Adipocyte (in vitro differentiated cells): ENCODE results near the gene NRP2.
A peak's percentile ranks its signal among the peaks of the same experiment; 100 is the strongest.

ENCODE experiments used
- DNase-seq: peaks from one replicate; pipeline ENCODE4 v3.0.0-alpha.2; 2015; ENCODE audit warnings: low read depth
- H3K27me3 ChIP-seq: replicated peaks from 2 replicates; pipeline ENCODE4 v1.7.0; 2013; ENCODE audit warnings: mild to moderate bottlenecking, low read length, moderate library complexity; ENCODE audit not compliant: control insufficient read depth, insufficient read depth
- H3K36me3 ChIP-seq: 2 replicates; pipeline ENCODE4 v1.7.0; 2013; ENCODE audit warnings: low read length, mild to moderate bottlenecking, moderate library complexity; ENCODE audit not compliant: control insufficient read depth, insufficient read depth, severe bottlenecking
- H3K4me1 ChIP-seq: 2 replicates; pipeline ENCODE4 v1.7.0; 2013; ENCODE audit warnings: mild to moderate bottlenecking, low read length, moderate library complexity; ENCODE audit not compliant: control insufficient read depth, insufficient read depth
- H3K4me3 ChIP-seq: 2 replicates; pipeline ENCODE4 v1.7.0; 2013; ENCODE audit warnings: mild to moderate bottlenecking, low read length, moderate library complexity
- H3K9ac ChIP-seq: 2 replicates; pipeline ENCODE4 v1.7.0; 2013; ENCODE audit warnings: mild to moderate bottlenecking, low read length, moderate library complexity
- H3K9me3 ChIP-seq: 2 replicates; pipeline ENCODE4 v1.7.0; 2013; ENCODE audit warnings: mild to moderate bottlenecking, low read length, moderate library complexity; ENCODE audit not compliant: control insufficient read depth

The NRP2 gene

GRCh38 chr2:205725059-205725458 is 42.8 kb downstream of the NRP2 start:
- Histone ChIP-seq H3K9ac (no peak overlapping the region), H3K4me1 (peaks cover 15% of the 10 kb centered on the region), H3K9me3 (no peaks in the 10 kb centered on the region), H3K36me3 (peaks cover 53% of the 10 kb centered on the region), H3K4me3 (no peak overlapping the region), H3K27me3 (no peaks in the 10 kb centered on the region)
- no peak for DNase-seq

GRCh38 chr2:205726506-205726905 is 44.2 kb downstream of the NRP2 start:
- H3K27me3 ChIP-seq: no peaks in the 10 kb centered on the region
- no peaks in the 10 kb centered on the region for H3K9me3 ChIP-seq
- no peak overlapping the region for H3K9ac ChIP-seq
- DNase-seq: no peak
- peaks cover 16% of the 10 kb centered on the region for H3K4me1 ChIP-seq
- H3K4me3 ChIP-seq: no peak overlapping the region
- H3K36me3 ChIP-seq: peaks cover 53% of the 10 kb centered on the region

- H3K9me3 ChIP-seq: no peaks in the 10 kb centered on the region
- H3K4me1 ChIP-seq: peaks cover 18% of the 10 kb centered on the region
- no peaks in the 10 kb centered on the region for H3K27me3 ChIP-seq
- DNase-seq: no peak
- H3K36me3 ChIP-seq: peaks cover 53% of the 10 kb centered on the region
- no peak overlapping the region for H3K4me3 ChIP-seq
- no peak overlapping the region for H3K9ac ChIP-seq
Observed at GRCh38 chr2:205727174-205727573, 44.9 kb downstream of the NRP2 start.

GRCh38 chr2:205728366-205728765 is 46.1 kb downstream of the NRP2 start:
- Histone ChIP-seq H3K36me3 (peaks cover 45% of the 10 kb centered on the region), H3K4me1 (peaks cover 24% of the 10 kb centered on the region)

DNA sequence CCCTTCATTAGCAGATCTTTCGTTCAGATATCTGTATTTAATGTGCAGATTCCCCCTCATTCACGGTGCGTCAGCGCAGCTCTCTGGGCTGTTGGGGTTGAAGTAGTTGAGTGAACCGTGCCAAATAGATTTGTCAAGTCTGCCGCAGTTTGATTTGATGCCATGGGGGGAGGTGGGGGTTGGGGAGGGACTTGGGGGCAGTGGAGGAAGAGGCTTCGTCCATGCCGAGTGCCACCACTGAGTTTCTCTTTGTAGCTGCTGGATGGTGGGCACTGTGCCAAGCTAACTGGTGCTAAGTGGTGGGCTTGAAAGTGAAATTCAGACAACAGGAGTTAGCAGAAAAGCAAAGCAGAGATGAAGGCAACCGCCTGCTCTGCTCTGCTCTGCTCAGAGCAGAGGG is 47.9 kb downstream of the NRP2 start:
- Histone ChIP-seq H3K9me3 (no peaks in the 10 kb centered on the region), H3K36me3 (peaks cover 41% of the 10 kb centered on the region), H3K9ac (peak overlapping the region; percentile 24), H3K4me1 (peaks cover 41% of the 10 kb centered on the region), H3K4me3 (no peak overlapping the region), H3K27me3 (no peaks in the 10 kb centered on the region)
- DNase-seq: no peak

More at GRCh38 chr2:205728366-205728765, 46.1 kb downstream of the NRP2 start:
- Histone ChIP-seq H3K4me3 (no peak overlapping the region), H3K9me3 (no peaks in the 10 kb centered on the region), H3K27me3 (no peaks in the 10 kb centered on the region), H3K9ac (no peak overlapping the region)
- no peak for DNase-seq

DNA sequence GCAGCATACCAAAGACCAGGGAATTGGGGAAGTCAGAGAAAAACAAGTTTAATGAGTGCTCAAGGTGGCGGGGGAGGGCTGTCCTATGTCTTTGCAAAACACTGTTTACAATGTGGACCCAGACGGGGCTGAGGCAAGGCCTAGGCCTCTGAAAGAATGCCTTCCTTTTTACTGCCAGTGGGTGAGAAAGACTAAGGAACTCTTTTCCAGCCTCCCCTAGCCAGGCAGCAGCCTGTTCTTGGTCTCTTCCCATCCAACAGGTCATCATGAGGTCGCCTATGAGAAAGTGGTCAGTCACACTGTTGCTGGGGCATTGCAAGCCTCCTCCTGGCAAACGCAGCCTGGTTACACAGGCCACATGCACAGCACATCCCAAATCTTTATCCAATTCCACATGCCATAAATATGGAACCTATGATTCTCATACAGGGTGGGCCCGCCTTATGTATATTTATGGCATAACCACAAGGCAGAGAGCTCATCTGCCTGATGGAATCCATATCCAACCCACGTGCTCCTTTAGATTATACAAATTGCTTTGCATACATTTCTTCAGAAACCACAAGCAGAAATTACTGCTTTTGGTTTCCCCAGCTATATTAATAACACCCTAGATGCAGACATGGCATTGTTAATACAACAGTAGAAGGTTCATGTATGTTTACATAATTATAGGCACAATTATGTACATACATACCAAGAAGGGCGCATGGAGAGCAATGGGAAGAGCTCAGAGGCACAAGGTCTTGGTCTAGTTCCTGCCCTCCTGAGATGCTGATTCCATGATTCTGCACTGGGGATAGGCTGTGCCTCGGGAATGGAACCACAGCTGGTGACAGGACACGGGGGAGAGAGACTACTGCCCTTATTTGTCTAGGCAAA is 48.6 kb downstream of the NRP2 start:
- Histone ChIP-seq H3K9me3 (no peaks in the 10 kb centered on the region), H3K36me3 (peaks cover 33% of the 10 kb centered on the region), H3K9ac (peak overlapping the region; percentile 24), H3K4me1 (peaks cover 42% of the 10 kb centered on the region), H3K4me3 (no peak overlapping the region), H3K27me3 (no peaks in the 10 kb centered on the region)
- no peak for DNase-seq

- H3K36me3 ChIP-seq: peaks cover 30% of the 10 kb centered on the region
- peak; percentile 91 for DNase-seq
- no peaks in the 10 kb centered on the region for H3K9me3 ChIP-seq
- H3K4me3 ChIP-seq: no peak overlapping the region
- no peaks in the 10 kb centered on the region for H3K27me3 ChIP-seq
- H3K9ac ChIP-seq: peak overlapping the region; percentile 24
- H3K4me1 ChIP-seq: peaks cover 42% of the 10 kb centered on the region
Observed at GRCh38 chr2:205731583-205731981, 49.3 kb downstream of the NRP2 start.

DNA sequence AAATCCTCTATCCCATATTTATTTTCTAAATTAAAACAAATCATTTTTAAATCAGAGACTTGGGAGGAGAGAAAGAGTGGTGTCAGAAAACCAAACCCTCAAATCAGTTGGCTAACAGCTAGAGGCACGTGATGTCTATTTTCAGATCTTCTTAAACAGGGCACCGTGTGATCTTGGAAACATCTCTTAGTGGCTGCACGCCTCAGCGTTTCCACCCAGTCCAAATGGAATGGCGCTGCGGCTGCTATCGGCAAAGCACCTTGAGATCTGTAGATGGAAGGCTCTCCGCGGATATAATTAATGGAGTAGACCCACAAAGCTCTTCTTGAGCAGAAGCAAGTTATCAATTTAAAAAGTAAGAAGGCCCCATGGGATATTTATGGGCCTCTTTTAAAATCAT is 50.0 kb downstream of the NRP2 start:
- DNase-seq: no peak
- Histone ChIP-seq H3K36me3 (peaks cover 27% of the 10 kb centered on the region), H3K4me3 (no peak overlapping the region), H3K4me1 (peaks cover 42% of the 10 kb centered on the region), H3K9ac (no peak overlapping the region), H3K9me3 (no peaks in the 10 kb centered on the region), H3K27me3 (no peaks in the 10 kb centered on the region)

- Histone ChIP-seq H3K4me1 (peaks cover 42% of the 10 kb centered on the region), H3K36me3 (peaks cover 20% of the 10 kb centered on the region), H3K27me3 (no peaks in the 10 kb centered on the region)
Observed at GRCh38 chr2:205733082-205733481, 50.8 kb downstream of the NRP2 start.

GRCh38 chr2:205733648-205734047 is 51.3 kb downstream of the NRP2 start:
- H3K36me3 ChIP-seq: peaks cover 20% of the 10 kb centered on the region
- no peaks in the 10 kb centered on the region for H3K27me3 ChIP-seq
- peaks cover 42% of the 10 kb centered on the region for H3K4me1 ChIP-seq
- H3K4me3 ChIP-seq: no peak overlapping the region
- DNase-seq: no peak
- H3K9me3 ChIP-seq: no peaks in the 10 kb centered on the region
- H3K9ac ChIP-seq: no peak overlapping the region

More at GRCh38 chr2:205733082-205733481, 50.8 kb downstream of the NRP2 start:
- H3K9ac ChIP-seq: no peak overlapping the region
- no peaks in the 10 kb centered on the region for H3K9me3 ChIP-seq
- no peak for DNase-seq
- H3K4me3 ChIP-seq: no peak overlapping the region

DNA sequence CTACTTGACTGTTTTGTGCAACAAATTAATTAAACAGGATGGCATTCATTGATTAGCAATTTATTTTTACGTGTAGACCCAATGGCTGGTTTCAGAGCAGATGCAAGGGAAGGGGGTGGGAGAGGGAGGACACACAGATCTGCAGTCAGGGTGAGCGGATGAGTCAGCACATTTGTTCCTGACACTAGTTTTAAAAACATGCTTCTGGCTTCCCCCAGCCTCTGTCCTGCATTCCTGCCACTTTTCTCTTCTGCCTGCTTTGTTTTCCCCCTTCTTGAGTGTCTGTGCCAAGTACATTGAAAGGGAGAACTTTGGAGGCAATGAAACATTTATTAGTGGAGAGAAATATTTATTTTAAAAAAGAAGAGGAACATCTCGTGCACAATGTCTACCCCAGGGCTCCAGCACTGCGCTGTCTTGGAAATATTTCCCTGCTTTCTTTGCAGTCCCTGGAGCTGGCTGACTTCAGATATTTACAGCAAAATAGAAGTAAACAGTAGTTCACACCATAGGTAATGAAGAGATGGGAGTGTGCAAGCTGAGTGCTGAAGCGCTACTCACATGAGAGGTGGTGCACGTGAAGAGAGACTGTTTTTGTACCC is 52.2 kb downstream of the NRP2 start:
- Histone ChIP-seq H3K27me3 (no peaks in the 10 kb centered on the region), H3K36me3 (peaks cover 19% of the 10 kb centered on the region), H3K4me3 (peak overlapping the region; percentile 46), H3K9ac (peak overlapping the region; percentile 80), H3K4me1 (peaks cover 42% of the 10 kb centered on the region), H3K9me3 (no peaks in the 10 kb centered on the region)
- peak; percentile 86 for DNase-seq
